Endothelial cell of umbilical vein (primary cell): ENCODE measurements around the gene CANT1. TPM values are rescaled to one million over a fixed set of nuclear protein-coding genes. Genes with fewer than 3 reads are reported as not detected.
"Not testable (repeated sequence)": the region's sequence is repeated elsewhere in the genome, so short reads cannot be mapped to it uniquely, and the experiment has no call there.

ENCODE experiments used
- BruUV-seq: library from RNA; stranded (reverse); fragments of 400-500 nt; replicated peaks from 2 replicates; lab custom pipeline; 2021; lab: Mats Ljungman, UMichigan
- CTCF ChIA-PET: fragments of 300-600, 350-600 bp; sonication (Branson Sonifier 250); formaldehyde crosslinking; loops from one replicate; lab custom pipeline; 2021; ENCODE audit warnings: antibody characterized with exemption, inconsistent platforms; lab: Charles Lee
- POLR2A ChIA-PET: fragments of 300-600, 350-600 bp; sonication (Branson Sonifier 250); formaldehyde crosslinking; loops from one replicate; lab custom pipeline; 2021; ENCODE audit warnings: antibody characterized with exemption, inconsistent platforms; lab: Charles Lee
- DNase-seq: peaks from one replicate; pipeline ENCODE4 v3.0.0-alpha.2; 2011; ENCODE audit warnings: low read depth, low spot score
- FAIRE-seq: peaks from 2 replicates; lab custom pipeline; 2011; peaks lifted over from hg19 to GRCh38; lab: Jason Lieb, UNC
- H2AFZ ChIP-seq: 2 replicates; pipeline ENCODE4 v1.6.0; 2012; ENCODE audit warnings: low read depth, low read length, control low read depth, inconsistent platforms
- H3K27ac ChIP-seq: 2 replicates; pipeline ENCODE4 v1.5.1; 2011; ENCODE audit warnings: low read depth, mild to moderate bottlenecking, control low read depth, low read length, moderate library complexity; ENCODE audit not compliant: insufficient read depth
- H3K27me3 ChIP-seq, 2 experiments: 2 replicates each; pipeline versions ENCODE4 v1.6.0 to v1.6.1; 2011; ENCODE audit warnings: low read length in 2 of 2, mixed read lengths in 1 of 2; ENCODE audit not compliant: control insufficient read depth in 2 of 2, insufficient read depth in 2 of 2
- H3K36me3 ChIP-seq, 2 experiments: 2 replicates in 1 of 2; 3 replicates in 1 of 2; pipeline ENCODE4 v1.5.1; 2011; ENCODE audit warnings: low read length in 2 of 2, mild to moderate bottlenecking in 1 of 2, moderate library complexity in 1 of 2; ENCODE audit not compliant: control insufficient read depth in 2 of 2, insufficient read depth in 2 of 2; ENCODE audit errors: extremely low read depth in 1 of 2
- H3K4me1 ChIP-seq: 3 replicates; pipeline ENCODE4 v1.5.1; 2011; ENCODE audit warnings: mild to moderate bottlenecking, low read length; ENCODE audit not compliant: control insufficient read depth, insufficient read depth; ENCODE audit errors: extremely low read depth
- H3K4me2 ChIP-seq: 2 replicates; pipeline ENCODE4 v1.6.1; 2011; ENCODE audit warnings: low read length, control low read depth, mixed read lengths; ENCODE audit not compliant: insufficient read depth
- H3K4me3 ChIP-seq, 3 experiments: fragments of 200-600 bp in 1 of 3; sonication (generic), shearing (Covaris generic) in 1 of 3; replicated peaks in 1 of 3; 2 replicates each; pipeline ENCODE4 v1.5.1; 2011 to 2016; ENCODE audit warnings: control low read depth in 3 of 3, low read length in 3 of 3, mild to moderate bottlenecking in 2 of 3, inconsistent platforms in 1 of 3, low read depth in 1 of 3, moderate library complexity in 1 of 3; ENCODE audit not compliant: insufficient read depth in 1 of 3
- H3K79me2 ChIP-seq: 2 replicates; pipeline ENCODE4 v1.6.0; 2012; ENCODE audit warnings: low read length, inconsistent platforms; ENCODE audit not compliant: control insufficient read depth, insufficient read depth
- H3K9ac ChIP-seq: replicated peaks from 2 replicates; pipeline ENCODE3; 2011; ENCODE audit warnings: low read length, control low read depth; ENCODE audit not compliant: insufficient read depth; ENCODE audit errors: extremely low read depth
- H3K9me1 ChIP-seq: replicated peaks from 3 replicates; pipeline ENCODE4 v1.6.0; 2011; ENCODE audit warnings: mild to moderate bottlenecking, low read length; ENCODE audit not compliant: control insufficient read depth, insufficient read depth; ENCODE audit errors: extremely low read depth
- H3K9me3 ChIP-seq: replicated peaks from 2 replicates; pipeline ENCODE4 v1.5.1; 2012; ENCODE audit warnings: low read length, inconsistent platforms; ENCODE audit not compliant: control insufficient read depth, insufficient read depth
- H4K20me1 ChIP-seq: replicated peaks from 2 replicates; pipeline ENCODE3; 2011; ENCODE audit warnings: mild to moderate bottlenecking, low read length; ENCODE audit not compliant: control insufficient read depth, insufficient read depth; ENCODE audit errors: extremely low read depth
- EZH2 ChIP-seq: IDR thresholded peaks from 2 replicates; pipeline ENCODE4 v1.6.1; 2012; ENCODE audit warnings: borderline replicate concordance, low read depth, mild to moderate bottlenecking, moderate library complexity, low read length, inconsistent platforms; ENCODE audit not compliant: severe bottlenecking
- FOS ChIP-seq: IDR thresholded peaks from 2 replicates; pipeline ENCODE4 v1.6.1; 2011; ENCODE audit warnings: mild to moderate bottlenecking, low read length, moderate library complexity, borderline replicate concordance; ENCODE audit not compliant: insufficient read depth
- JUN ChIP-seq: IDR thresholded peaks from 2 replicates; pipeline ENCODE4 v1.6.1; 2011; ENCODE audit warnings: borderline replicate concordance, low read depth; ENCODE audit not compliant: insufficient read length, insufficient read depth
- MYC ChIP-seq: IDR thresholded peaks from one replicate; pipeline ENCODE4 v1.6.1; 2011; ENCODE audit warnings: mild to moderate bottlenecking, low read depth, low read length
- POLR2AphosphoS5 ChIP-seq: IDR thresholded peaks from 2 replicates; pipeline ENCODE4 v1.6.1; 2012; ENCODE audit warnings: low read depth, mild to moderate bottlenecking, control low read depth, low read length, moderate library complexity; ENCODE audit not compliant: insufficient read depth
- dilution Hi-C: fragments of 300-500 bp; cut with MboI; formaldehyde crosslinking; loops from one replicate; pipeline ENCODE4 v1.15.0; 2019; ENCODE audit warnings: low sequenced_read_pairs; ENCODE audit not compliant: extremely low pct_ligation_motif_present
- intact Hi-C: fragments of 100-400 bp; cut with micrococcal nuclease; formaldehyde crosslinking; loops from one replicate; pipeline ENCODE4 v1.10.0; 2022
- polyA plus RNA-seq, 4 experiments: library from polyadenylated mRNA; depleted of rRNA in 3 of 4; stranded (reverse) in 3 of 4; unstranded in 1 of 4; fragments of >200 nt; gene quantifications; 2 replicates each; pipeline versions ENCODE4 v1.2.1 to v1.2.3, GENCODE V29; 2011 to 2012; ENCODE audit warnings: missing spikeins in 1 of 4
- total RNA-seq: library from RNA; stranded (reverse); gene quantifications from 2 replicates; pipeline ENCODE4 v1.2.3, GENCODE V29; 2021
- TF ChIP-seq, protein P1 (sequence below), 2 donors: IDR thresholded peaks; 1 replicate in 1 of 2; 2 replicates in 1 of 2; pipeline ENCODE4 v1.5.1; 2011; ENCODE audit warnings: low read length in 2 of 2, mild to moderate bottlenecking in 2 of 2, moderate library complexity in 2 of 2, control low read depth in 1 of 2, inconsistent platforms in 1 of 2, low read depth in 1 of 2; ENCODE audit not compliant: insufficient read depth in 1 of 2; ENCODE audit errors: extremely low read depth in 1 of 2

Gene CANT1
- total and polyA plus RNA-seq, 2 donors (not counting 3 experiments of a cell fraction or from before 2014, with no cell fraction given) = 85.0 to 93.6 TPM

DNA sequence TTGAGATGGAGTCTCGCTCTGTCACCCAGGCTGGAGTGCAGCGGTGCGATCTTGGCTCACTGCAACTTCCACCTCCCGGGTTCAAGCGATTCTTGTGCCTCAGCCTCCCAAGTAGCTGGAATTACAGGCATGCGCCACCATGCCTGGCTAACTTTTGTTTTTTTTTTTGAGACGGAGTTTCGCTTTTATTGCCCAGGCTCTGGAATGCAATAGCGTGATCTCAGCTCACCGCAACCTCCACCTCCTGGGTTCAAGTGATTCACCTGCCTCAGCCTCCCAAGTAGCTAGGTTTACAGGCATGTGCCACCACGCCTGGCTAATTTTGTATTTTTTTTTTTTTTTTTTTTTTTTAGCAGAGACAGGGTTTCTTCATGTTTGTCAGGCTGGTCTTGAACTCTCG, 64.1 kb downstream of the CANT1 start:
- not testable (repeated sequence) for BruUV-seq, FAIRE-seq

DNA sequence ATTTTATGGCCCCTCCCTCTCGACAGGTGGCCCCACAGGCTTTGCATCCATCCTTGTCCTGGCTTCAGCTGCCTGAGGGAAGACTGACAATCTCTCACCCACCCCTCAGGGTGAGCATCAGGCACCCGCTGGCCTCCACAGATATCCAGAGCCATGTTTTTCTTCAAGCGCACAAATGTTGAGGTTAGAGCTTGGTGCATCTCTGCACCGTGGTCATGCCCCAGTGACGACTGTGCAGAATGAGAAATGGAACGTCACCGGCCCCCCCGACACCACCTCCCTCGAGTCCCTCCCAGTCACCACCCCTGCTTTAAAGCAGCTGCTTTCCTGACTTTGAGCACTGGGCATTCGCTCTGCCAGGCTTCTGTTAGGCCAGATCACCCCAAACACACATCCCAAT, 64.6 kb downstream of the CANT1 start:
- BruUV-seq = no TSS peak
- H3K36me3 ChIP-seq = no peaks in the 10 kb centered on the region
- no peak overlapping the region for H3K27ac ChIP-seq
- H2AFZ ChIP-seq = no peak overlapping the region
- POLR2A ChIA-PET = no interaction called here
- no peak for FAIRE-seq
- H3K79me2 ChIP-seq = no peaks in the 10 kb centered on the region
- no peaks in the 10 kb centered on the region for H3K9me1 ChIP-seq
- intact Hi-C loops = no loop called here
- no peaks in the 10 kb centered on the region for H3K9me3 ChIP-seq
- dilution Hi-C loops = no loop called here
- no peak overlapping the region for H3K4me2 ChIP-seq
- H4K20me1 ChIP-seq = no peaks in the 10 kb centered on the region
- no peak for DNase-seq
- H3K27me3 ChIP-seq = no peaks in the 10 kb centered on the region
- no peak overlapping the region for H3K9ac ChIP-seq
- CTCF ChIA-PET = interaction anchor here (0.9 to 2.9 kb wide), 2 partner anchors 26 to 79 kb away, joined by 3 to 12 read pairs; no protein-coding TSS in a partner anchor
- no peaks in the 10 kb centered on the region for H3K4me1 ChIP-seq
- no peak overlapping the region for H3K4me3 ChIP-seq
- no peak for TF ChIP-seq MYC
- no peak for TF ChIP-seq FOS
- no peak for TF ChIP-seq JUN
- TF ChIP-seq, protein P1, sequence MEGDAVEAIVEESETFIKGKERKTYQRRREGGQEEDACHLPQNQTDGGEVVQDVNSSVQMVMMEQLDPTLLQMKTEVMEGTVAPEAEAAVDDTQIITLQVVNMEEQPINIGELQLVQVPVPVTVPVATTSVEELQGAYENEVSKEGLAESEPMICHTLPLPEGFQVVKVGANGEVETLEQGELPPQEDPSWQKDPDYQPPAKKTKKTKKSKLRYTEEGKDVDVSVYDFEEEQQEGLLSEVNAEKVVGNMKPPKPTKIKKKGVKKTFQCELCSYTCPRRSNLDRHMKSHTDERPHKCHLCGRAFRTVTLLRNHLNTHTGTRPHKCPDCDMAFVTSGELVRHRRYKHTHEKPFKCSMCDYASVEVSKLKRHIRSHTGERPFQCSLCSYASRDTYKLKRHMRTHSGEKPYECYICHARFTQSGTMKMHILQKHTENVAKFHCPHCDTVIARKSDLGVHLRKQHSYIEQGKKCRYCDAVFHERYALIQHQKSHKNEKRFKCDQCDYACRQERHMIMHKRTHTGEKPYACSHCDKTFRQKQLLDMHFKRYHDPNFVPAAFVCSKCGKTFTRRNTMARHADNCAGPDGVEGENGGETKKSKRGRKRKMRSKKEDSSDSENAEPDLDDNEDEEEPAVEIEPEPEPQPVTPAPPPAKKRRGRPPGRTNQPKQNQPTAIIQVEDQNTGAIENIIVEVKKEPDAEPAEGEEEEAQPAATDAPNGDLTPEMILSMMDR (IDR thresholded peaks at IDR 0.05; ENCODE audit: extremely low read depth in 1 of 2, insufficient read depth in 1 of 2, low read depth in 1 of 2, low read length in 2 of 2) = no peak
- TF ChIP-seq POLR2AphosphoS5 = no peak
- no peak for TF ChIP-seq EZH2

More for the DNA sequence above, 64.1 kb downstream of the CANT1 start:
- dilution Hi-C loops, H3K36me3 ChIP-seq, POLR2A ChIA-PET, H3K4me3 ChIP-seq, H3K27me3 ChIP-seq, H3K4me2 ChIP-seq, H3K27ac ChIP-seq, H3K9me3 ChIP-seq, H3K4me1 ChIP-seq, H3K9ac ChIP-seq, H3K9me1 ChIP-seq, DNase-seq, intact Hi-C loops, H2AFZ ChIP-seq, H3K79me2 ChIP-seq, H4K20me1 ChIP-seq: not testable (repeated sequence)
- CTCF ChIA-PET = interaction anchor here (2.9 kb wide), 1 partner anchor 26 kb away, joined by 12 read pairs; no protein-coding TSS in a partner anchor
